ENCODE results near the gene PANX3. TPM values are rescaled to one million over a fixed set of nuclear protein-coding genes. Genes with fewer than 3 reads are reported as not detected.
A peak's percentile ranks its signal among the peaks of the same experiment; 100 is the strongest.

Gene PANX3
- total and polyA plus RNA-seq, 12 donors: not detected

DNA sequence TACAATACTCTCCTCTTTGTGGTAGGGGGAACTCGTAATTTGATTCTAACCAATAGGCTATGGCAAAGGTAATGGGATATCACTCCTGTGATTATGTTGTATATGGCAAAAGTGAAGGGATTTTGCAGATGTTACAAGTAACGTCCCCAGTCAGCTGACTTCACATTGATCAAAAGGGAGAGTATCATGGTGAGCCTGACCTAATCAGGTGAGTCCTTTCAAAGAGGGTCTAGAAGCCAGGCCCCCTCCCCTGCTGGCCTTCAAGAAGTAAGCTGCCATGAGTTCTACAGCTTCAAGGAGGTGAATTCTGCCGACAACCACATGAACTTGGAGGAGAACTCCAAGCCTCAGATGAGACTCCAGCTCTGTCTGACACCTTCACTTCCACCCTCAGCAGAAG is 31.4 kb downstream of the PANX3 start:
- no peaks in the 10 kb centered on the region for H3K27me3 ChIP-seq
- 92 to 98% methylated on average over 3 of the region's 3 CpGs for WGBS, 2 donors
- peaks cover 0 to 12% (median 6%) of the 10 kb centered on the region in 9 donors for H3K4me1 ChIP-seq
- no peak for DNase-seq
- no peak overlapping the region for H3K4me3 ChIP-seq
- intact Hi-C loops (cut with DNase I): loop anchor here in 3 of 10 donors (2.0 to 10.0 kb wide), 3 partner anchors 192 to 222 kb away; partner anchors contain the start of gene ROBO3 (in 1 of the 3)
- no peak overlapping the region for H3K27ac ChIP-seq
- TF ChIP-seq, protein P1, sequence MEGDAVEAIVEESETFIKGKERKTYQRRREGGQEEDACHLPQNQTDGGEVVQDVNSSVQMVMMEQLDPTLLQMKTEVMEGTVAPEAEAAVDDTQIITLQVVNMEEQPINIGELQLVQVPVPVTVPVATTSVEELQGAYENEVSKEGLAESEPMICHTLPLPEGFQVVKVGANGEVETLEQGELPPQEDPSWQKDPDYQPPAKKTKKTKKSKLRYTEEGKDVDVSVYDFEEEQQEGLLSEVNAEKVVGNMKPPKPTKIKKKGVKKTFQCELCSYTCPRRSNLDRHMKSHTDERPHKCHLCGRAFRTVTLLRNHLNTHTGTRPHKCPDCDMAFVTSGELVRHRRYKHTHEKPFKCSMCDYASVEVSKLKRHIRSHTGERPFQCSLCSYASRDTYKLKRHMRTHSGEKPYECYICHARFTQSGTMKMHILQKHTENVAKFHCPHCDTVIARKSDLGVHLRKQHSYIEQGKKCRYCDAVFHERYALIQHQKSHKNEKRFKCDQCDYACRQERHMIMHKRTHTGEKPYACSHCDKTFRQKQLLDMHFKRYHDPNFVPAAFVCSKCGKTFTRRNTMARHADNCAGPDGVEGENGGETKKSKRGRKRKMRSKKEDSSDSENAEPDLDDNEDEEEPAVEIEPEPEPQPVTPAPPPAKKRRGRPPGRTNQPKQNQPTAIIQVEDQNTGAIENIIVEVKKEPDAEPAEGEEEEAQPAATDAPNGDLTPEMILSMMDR (IDR thresholded peaks at IDR 0.05): no peak
- ATAC-seq: no peak
- no peaks in the 10 kb centered on the region for H3K9me3 ChIP-seq
- H3K36me3 ChIP-seq: peaks cover 0 to 34% (median 9%) of the 10 kb centered on the region in 9 donors

DNA sequence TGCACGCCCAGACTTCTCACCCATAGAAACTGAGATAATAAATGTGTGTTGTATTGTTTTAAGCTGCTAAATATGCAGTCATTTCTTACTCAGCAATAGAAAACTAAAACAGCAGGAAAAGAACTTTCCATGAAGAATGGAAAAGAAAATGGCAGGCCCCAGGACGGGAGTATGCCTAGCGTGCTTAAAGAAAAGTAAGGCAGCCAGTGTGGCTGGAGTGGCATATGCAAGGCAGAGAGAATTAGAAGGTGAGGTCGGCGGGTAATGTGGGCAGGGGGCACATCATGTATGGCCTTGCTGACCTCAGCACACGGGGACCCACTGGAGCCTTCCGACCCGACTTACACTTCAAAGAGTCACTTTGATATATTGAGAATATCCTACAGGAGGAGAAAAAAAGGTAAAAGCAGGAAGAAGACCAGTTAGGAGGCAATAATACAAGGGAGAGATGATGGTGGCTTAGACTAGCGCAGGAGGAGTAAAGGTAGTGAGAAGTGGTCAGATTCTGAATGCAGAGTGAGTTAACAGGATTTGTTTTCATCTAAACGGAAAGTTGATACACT is 31.9 kb downstream of the PANX3 start:
- WGBS, 2 donors: 91 to 92% methylated on average over 10 of the region's 10 CpGs
- DNase-seq: no peak
- H3K36me3 ChIP-seq: peaks cover 0 to 32% (median 6%) of the 10 kb centered on the region in 9 donors
- no peaks in the 10 kb centered on the region for H3K9me3 ChIP-seq
- peak overlapping the region in 1 of 10 donors; percentile 18 for H3K27ac ChIP-seq
- H3K27me3 ChIP-seq: no peaks in the 10 kb centered on the region
- intact Hi-C loops (cut with DNase I): loop anchor here in 3 of 10 donors (2.0 to 10.0 kb wide), 3 partner anchors 192 to 222 kb away; partner anchors contain the start of gene ROBO3 (in 1 of the 3)
- peaks cover 0 to 12% (median 6%) of the 10 kb centered on the region in 9 donors for H3K4me1 ChIP-seq
- ATAC-seq: no peak
- H3K4me3 ChIP-seq: no peak overlapping the region
- TF ChIP-seq, protein P1 (IDR thresholded peaks at IDR 0.05): no peak

DNA sequence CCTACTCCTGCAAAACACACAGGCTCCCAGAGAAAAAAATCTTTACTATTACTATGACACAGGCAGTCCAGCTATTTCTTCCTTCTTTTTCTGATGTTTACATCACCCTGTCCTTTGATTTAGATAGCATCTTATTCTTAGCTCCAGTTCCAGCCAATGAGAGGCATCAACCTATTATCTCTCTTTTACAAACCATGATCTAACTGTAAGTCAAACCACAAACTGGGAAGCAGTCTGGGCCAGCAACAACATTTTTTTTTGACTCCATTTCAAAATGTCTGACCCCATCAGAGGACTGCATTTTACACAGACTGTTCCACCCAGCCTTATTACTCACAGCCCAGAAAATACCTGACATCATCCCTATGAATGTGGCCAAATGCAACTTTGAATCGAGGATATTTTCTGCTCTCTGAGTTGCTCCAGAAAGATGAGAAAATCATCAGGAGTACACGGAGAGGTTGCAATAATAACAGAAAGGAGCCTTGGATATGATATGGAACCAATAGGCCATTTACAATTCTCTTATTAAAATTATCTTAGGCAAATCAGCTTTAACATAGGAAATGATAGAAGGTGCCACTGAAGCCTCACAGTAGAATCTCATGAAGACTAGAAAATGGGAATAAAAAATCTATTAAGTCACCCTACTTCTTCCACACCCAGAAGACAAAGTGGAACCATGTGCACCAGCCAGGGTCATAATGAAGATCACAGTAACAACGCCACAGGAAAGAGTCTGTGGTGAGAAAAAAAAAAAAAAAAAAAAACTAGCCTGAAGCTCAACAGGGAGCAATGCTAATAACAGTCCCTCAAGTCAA is 32.6 kb downstream of the PANX3 start:
- peak overlapping the region in 1 of 10 donors; percentile 1 for H3K4me3 ChIP-seq
- no peaks in the 10 kb centered on the region for H3K9me3 ChIP-seq
- WGBS, 2 donors: 29 to 38% methylated on average over 3 of the region's 3 CpGs
- peaks cover 0 to 29% (median 0%) of the 10 kb centered on the region in 9 donors for H3K36me3 ChIP-seq
- TF ChIP-seq, protein P1 (IDR thresholded peaks at IDR 0.05): no peak
- peaks cover 0 to 12% (median 6%) of the 10 kb centered on the region in 9 donors for H3K4me1 ChIP-seq
- intact Hi-C loops (cut with DNase I): loop anchor here in 6 of 10 donors (1.0 to 10.0 kb wide), 4 partner anchors 191 to 221 kb away; partner anchors contain the start of gene ROBO3 (in 1 of the 6)
- ATAC-seq (peak in 5 of 8 donors; percentile 6 to 77 (median 57)), DNase-seq (no peak)
- H3K27me3 ChIP-seq: no peaks in the 10 kb centered on the region
- peak overlapping the region in 1 of 10 donors; percentile 18 for H3K27ac ChIP-seq

Data from heart right ventricle (tissue), 16 donors.